Limb (tissue), 2 donors: Measurements from ENCODE around the gene TSTD2.
"Not testable (repeated sequence)": the region's sequence is repeated elsewhere in the genome, so short reads cannot be mapped to it uniquely, and the experiment has no call there.

Experiments
- DNase-seq, 2 donors: peaks; one replicate each; pipeline ENCODE4 v3.0.0-alpha.2; 2016; ENCODE audit errors: extremely low spot score in 2 of 2

The TSTD2 gene

GRCh38 chr9:97592126-97592525 is 41.0 kb downstream of the TSTD2 start:
- no peak for DNase-seq

DNA sequence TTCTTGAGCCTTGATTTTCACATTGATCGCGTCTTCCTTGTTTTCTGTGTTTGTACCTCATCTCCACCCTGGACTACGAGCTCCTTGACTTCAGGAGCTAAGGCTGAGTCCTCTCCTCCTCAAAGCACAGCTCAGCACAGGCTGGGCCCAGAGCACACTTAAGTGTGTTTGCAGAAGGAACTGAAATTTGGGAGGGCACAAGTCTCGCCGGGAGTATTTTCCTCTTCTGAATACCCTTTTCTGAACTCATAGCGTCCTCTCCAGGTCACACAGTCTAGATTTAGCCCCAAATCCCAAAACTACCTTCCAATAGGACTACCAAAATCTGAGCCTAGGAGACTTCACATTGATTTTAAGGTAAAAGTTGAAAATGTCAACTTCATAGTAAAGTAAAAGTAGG is 41.6 kb downstream of the TSTD2 start:
- DNase-seq = no peak

- DNase-seq = not testable (repeated sequence)
These were observed 46.3 kb downstream of the TSTD2 start for GRCh38 chr9:97586909-97587308.

DNA sequence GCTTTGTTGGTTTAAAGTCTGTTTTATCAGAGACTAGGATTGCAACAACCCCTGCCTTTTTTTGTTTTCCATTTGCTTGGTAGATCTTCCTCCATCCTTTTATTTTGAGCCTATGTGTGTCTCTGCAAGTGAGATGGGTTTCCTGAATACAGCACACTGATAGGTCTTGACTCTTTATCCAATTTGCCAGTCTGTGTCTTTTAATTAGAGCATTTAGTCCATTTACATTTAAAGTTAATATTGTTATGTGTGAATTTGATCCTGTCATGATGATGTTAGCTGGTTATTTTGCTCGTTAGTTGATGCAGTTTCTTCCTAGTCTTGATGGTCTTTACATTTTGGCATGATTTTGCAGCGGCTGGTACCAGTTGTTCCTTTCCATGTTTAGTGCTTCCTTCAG is 48.4 kb downstream of the TSTD2 start:
- DNase-seq = not testable (repeated sequence)

GRCh38 chr9:97581590-97581989 is 51.6 kb downstream of the TSTD2 start:
- not testable (repeated sequence) for DNase-seq

- no peak for DNase-seq
These were observed 53.3 kb downstream of the TSTD2 start for GRCh38 chr9:97579914-97580313.

DNA sequence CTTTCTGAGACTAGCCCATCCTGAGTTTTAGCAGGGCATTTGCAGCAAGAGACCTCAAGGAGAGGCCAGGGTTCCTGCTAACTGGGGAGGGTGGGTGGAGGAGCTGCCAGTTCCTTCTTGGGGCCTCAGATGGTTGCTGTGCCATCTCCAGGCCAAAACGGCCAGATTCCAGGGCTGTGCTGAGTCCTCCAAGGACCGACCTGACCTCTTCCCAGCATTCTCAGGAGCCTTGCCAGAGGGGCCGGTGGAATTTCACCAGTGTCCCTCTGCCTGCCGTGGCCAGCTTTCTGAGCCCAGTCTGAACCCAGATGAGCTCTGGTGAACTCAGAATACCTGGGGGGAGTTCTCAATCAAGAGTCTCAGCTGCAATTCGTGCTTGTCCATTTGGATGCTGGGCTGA is 54.3 kb downstream of the TSTD2 start:
- no peak for DNase-seq

- no peak for DNase-seq
These were observed 56.1 kb downstream of the TSTD2 start for GRCh38 chr9:97577051-97577450.

GRCh38 chr9:97575673-97576200 is 57.4 kb downstream of the TSTD2 start:
- no peak for DNase-seq

- not testable (repeated sequence) for DNase-seq
These were observed 58.1 kb downstream of the TSTD2 start for GRCh38 chr9:97574921-97575672.

DNA sequence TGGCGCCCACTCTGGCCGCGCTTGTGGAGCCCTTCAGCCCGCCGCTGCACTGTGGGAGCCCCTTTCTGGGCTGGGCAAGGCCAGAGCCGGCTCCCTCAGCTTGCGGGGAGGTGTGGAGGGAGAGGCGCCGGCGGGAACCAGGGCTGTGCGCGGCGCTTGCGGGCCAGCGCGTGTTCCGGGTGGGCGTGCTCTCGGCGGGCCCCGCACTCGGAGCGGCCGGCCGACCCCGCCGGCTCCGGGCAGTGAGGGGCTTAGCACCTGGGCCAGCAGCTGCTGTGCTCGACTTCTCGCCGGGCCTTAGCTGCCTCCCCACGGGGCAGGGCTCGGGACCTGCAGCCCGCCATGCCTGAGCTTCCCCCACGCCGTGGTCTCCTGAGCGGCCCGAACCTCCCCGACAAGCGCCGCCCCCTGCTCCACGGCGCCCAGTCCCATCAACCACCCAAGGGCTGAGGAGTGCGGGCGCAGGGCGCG is 59.0 kb downstream of the TSTD2 start:
- DNase-seq = not testable (repeated sequence)

DNA sequence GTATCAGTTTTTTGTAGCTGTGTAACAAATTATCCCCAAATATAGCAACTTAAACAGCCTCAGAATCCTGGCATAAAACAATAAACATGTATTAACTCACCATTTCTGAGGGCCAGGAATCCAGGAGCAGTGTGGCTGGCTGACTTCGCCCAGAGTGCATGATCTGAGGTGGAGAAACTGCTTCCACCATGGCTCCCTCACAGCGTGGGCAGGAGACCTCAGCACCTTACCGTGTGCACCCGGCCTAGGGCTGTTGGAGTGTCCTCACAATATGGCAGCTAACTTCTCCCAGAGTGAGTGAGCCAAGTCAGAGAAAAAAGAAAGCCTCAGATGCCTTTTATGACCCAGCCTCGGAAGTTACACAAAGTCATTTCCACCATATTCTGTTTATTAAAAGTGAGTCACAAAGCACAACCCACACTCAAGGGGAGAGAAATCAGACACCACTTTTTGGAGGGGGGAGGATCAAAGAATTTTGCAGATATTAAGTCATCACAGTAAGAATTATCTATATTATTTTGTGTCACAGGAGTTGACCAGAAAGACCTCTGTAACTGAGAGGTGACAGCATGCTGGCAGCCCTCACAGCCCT is 59.6 kb downstream of the TSTD2 start:
- no peak for DNase-seq

GRCh38 chr9:97572892-97573365 is 60.2 kb downstream of the TSTD2 start:
- DNase-seq = no peak

GRCh38 chr9:97572196-97572891 is 60.8 kb downstream of the TSTD2 start:
- DNase-seq = no peak

GRCh38 chr9:97571664-97572063 is 61.5 kb downstream of the TSTD2 start:
- DNase-seq = no peak

DNA sequence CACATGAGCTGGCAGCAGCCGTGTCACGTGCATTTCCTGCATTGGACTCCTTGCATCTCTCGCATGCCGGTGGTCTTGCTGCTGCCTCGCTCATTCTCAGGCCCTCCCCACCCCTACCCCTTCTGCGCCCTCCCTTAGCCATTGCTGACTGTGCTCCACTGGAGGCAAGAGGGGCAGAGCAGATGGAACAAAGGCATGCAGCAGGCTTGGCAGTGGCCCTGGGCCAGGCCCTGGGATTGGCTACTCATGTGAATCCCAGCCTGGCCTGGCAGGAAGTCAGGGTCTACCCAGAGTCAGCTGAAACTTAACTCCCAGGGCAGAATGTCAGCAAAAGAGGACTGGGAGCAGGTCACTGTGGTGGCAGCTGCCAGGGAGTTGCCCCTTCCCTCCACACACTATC is 62.3 kb downstream of the TSTD2 start:
- DNase-seq = no peak

DNA sequence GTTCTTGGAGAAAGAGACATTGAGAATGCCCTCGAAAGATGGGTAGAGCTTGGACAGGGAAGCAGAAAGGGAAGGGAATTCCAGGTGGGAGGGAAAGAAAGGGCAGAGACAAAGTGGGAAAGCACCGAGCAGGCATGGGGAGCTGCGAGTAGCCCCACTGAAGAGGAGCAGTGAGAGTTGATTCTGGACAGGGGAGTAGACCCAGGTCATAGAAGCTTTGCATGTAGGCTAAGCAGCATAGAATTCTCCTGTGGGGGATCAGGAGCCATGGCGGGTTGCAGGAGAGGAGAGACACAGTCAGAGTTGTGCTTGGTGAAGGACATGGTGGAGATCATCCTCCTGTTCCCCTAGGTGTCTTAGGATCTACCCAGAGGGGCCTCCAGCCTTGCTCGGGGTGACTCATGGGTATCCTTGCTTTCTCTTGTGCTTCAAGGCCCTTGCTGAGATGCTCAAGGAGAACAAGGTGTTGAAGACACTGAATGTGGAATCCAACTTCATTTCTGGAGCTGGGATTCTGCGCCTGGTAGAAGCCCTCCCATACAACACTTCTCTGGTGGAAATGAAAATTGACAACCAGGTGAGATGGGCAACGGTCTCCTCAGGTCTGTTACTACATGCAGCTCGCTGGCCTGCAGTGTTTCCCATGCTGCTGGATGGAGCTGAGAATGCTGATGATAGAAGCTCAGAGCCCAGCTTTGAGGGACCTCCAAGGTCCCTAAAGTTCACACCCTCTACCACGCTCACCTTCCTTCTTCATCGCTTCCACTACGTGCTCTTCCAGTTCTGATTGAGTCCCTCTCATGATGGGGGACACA is 64.5 kb downstream of the TSTD2 start:
- DNase-seq = no peak

GRCh38 chr9:97567894-97568202 is 65.3 kb downstream of the TSTD2 start:
- no peak for DNase-seq

- no peak for DNase-seq
These were observed 65.8 kb downstream of the TSTD2 start for GRCh38 chr9:97567182-97567893.

DNA sequence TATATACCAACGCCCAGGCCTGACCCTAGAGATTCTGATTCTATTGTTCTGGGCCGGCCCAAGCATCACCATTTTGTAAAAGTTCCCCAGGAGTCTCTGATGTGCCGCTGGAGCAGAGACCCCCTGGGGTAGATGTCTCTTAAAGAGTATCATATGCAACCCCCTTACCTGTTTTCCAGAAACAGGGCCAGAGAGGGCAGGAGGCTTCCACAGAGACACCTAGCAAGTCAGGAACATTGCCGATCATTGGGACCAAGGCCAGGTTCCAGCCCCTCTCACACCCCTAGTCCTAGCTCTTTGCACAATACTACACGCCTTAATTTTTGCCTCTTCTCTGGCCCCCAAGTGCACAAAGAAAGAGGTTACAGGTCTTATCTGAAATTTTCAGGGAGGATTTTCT is 67.9 kb downstream of the TSTD2 start:
- no peak for DNase-seq
